Esophagus squamous epithelium (tissue), 4 donors: Measurements from ENCODE around the gene LGALS8.

Source experiments
- POLR2A ChIP-seq, 4 donors: fragments of 450-650 bp; IDR thresholded peaks; one replicate each; pipeline ENCODE4 v1.6.1; 2017; ENCODE audit warnings: antibody characterized with exemption in 4 of 4, mild to moderate bottlenecking in 4 of 4, moderate library complexity in 3 of 4
- TF ChIP-seq, protein P1 (sequence below), 6 experiments: fragments of 450-650 bp in 4 of 6; fragments of 200-600 bp in 2 of 6; sonication (generic) in 2 of 6; IDR thresholded peaks; one replicate each; pipeline ENCODE4 v1.5.1; 2016 to 2019; ENCODE audit warnings: antibody characterized with exemption in 6 of 6, mild to moderate bottlenecking in 4 of 6, moderate library complexity in 4 of 6

DNA sequence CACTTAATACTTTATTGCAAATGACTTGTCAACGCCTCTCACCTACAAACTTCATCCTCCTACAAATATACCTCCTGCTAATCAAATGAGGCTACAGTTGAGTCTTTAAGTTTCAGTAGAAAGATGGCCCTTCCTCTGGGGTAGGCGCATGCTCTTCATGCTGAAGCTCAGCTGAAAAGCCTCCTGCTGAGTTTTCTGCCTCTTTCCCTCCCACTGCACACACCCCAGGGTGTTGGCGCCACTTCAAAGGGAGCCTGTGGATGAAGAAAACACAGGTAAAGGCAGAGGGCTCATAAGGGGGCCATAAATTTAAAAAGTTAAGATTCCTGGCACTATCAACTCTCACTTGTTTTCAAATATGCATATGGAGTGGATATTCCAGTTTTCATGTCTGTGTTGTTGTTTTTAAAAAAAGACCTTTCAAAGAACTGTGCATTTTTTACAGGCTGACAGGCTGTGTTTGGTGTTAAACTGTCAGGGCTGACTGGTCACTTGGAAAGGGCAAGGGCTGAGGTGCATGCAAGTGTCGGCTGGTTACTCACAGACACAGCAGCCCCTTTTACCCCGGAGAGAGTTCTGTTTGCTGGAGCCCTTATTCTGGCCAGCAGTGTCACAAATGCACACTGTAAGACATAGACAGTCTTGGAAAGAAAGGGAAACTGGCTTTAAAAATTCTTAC lies 42.9 kb upstream of the LGALS8 start:
- no peak for TF ChIP-seq POLR2A (IDR thresholded peaks at IDR 0.05)
- TF ChIP-seq, protein P1, sequence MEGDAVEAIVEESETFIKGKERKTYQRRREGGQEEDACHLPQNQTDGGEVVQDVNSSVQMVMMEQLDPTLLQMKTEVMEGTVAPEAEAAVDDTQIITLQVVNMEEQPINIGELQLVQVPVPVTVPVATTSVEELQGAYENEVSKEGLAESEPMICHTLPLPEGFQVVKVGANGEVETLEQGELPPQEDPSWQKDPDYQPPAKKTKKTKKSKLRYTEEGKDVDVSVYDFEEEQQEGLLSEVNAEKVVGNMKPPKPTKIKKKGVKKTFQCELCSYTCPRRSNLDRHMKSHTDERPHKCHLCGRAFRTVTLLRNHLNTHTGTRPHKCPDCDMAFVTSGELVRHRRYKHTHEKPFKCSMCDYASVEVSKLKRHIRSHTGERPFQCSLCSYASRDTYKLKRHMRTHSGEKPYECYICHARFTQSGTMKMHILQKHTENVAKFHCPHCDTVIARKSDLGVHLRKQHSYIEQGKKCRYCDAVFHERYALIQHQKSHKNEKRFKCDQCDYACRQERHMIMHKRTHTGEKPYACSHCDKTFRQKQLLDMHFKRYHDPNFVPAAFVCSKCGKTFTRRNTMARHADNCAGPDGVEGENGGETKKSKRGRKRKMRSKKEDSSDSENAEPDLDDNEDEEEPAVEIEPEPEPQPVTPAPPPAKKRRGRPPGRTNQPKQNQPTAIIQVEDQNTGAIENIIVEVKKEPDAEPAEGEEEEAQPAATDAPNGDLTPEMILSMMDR (IDR thresholded peaks at IDR 0.05): no peak
